GM21381 (cell line): ENCODE data around the gene ZNF821.
"Not testable (repeated sequence)": the region's sequence is repeated elsewhere in the genome, so short reads cannot be mapped to it uniquely, and the experiment has no call there.

Experiments
- ATAC-seq: cut with Tn5 transposase; IDR thresholded peaks from one replicate; pipeline ENCODE4 v1.9.1; 2021; ENCODE audit warnings: mild to moderate bottlenecking, moderate library complexity; ENCODE audit not compliant: unreplicated experiment

Gene ZNF821

GRCh38 chr16:71865173-71865863 is 18.7 kb downstream of the ZNF821 start:
- no peak for ATAC-seq

DNA sequence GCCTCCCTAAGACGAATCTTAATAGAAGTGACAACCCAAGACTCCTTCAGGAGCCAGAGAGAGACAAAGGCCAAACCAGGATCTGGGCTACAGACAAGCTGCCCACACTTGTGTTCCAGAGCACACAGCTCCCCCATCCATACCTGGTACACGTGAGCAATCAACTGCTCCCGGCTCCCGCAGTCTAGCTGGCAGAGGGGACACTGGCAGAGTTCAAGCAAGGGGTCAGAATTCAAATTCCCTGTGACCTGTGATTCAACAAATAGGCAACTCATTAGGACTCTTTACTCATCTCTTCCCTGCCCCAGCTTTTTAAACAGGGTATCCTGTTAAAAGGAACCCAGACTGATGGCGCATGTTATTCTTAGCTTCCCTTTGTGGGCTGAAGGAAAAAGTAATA is 20.0 kb downstream of the ZNF821 start:
- ATAC-seq, result no peak

DNA sequence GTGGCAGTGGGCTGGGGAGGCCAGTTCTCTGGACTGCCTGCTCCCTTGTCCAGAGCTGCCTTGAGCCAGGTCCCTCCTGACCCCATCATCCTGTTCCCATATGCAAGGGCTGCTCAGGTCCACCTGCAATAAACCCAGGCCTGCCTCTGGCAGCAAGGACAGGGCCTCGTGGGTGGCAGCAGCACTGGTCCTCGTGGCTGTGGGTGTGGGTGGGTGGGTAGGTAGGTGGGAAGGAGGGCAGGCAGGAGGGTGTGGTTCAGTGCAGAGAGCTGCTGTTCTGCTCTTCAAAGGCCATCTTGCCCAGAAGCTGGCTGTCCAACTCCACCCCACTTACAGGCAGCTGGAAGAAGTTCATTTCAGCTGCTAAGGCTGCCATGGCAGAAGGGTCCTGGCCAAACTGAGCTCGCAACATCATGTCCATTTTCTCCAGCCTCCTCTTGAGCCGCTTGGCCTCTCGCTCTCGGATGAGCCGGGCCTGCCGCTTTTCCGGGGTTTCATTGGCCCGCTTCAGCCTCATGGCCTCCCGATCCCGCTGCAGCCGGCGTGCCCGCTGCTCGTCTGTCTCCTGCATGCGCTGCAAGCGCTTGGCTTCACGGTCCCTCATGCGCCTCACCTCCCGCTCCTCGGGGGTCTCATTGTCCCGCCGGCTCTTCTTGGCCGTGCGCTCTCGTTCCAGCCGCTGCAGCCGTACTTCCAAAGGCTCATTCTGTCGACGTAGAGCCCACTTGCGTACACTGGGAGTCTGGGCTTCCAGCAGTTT is 24.0 kb downstream of the ZNF821 start:
- ATAC-seq, result no peak

DNA sequence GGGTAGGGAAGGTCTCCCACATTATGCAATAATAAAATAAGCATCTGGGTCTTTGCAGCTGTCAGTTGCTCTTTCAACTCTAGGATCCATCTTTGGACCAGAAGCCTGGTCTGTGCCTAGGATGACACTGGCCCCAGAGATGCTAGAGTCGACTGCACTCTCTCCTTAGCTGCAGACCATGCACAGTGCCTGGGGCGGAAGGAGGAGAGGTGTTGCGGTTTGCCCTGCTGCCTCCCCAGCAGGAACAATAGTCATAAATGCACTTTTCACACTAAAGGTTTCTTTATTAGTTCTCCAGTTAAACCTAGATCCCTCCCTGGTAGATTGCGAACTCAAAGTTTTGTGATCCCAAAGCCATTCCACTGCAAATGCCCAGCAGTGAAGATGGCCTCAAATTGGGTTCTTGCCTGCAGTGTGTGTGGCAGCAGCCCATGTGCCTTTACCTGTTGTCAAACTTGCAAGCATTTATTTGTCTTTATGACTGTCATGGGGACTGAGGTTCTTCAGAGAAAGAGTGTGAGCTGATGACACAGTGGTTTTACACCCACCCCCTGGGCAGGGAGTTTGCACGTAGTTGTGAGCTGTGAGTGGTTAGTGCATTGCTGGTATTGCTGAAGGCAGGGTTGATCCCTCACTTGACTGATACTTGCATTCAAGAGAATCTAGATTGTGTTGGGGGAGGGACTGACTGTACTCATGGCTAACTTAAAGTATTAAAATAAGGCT is 27.9 kb downstream of the ZNF821 start:
- ATAC-seq, result no peak

DNA sequence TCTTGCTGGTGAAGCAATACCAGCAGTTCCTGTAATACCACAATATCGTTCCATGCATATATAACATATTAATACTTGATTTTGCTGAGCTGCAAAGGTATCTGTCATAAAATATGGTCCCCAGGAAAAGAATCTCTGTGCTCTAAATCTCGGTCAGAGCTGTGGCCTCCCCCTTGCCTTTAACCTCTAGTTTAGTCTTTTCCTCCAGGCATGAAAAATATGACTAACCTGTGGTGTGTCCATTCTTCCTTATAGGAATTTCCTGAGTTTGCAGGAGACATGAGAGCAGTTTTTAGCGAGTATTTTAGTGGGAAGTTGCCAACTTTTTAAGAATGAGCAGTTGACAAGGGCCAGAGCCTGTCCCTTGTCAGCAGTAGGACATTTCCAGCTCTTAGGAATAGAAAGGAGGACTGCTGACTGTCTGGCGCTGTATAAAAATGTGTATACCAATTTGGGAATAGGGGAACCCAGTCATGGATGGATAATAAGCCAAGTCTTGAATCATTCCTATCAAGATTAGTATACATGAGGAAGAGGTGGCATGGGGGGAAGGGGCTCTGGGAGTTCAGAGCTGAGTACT is 29.5 kb downstream of the ZNF821 start:
- no peak for ATAC-seq

- ATAC-seq, result peak; percentile 73
Observed at GRCh38 chr16:71853413-71853812, 30.6 kb downstream of the ZNF821 start.

GRCh38 chr16:71852561-71852960 is 31.4 kb downstream of the ZNF821 start:
- ATAC-seq, result no peak

- no peak for ATAC-seq
Observed at GRCh38 chr16:71852158-71852557, 31.8 kb downstream of the ZNF821 start.

DNA sequence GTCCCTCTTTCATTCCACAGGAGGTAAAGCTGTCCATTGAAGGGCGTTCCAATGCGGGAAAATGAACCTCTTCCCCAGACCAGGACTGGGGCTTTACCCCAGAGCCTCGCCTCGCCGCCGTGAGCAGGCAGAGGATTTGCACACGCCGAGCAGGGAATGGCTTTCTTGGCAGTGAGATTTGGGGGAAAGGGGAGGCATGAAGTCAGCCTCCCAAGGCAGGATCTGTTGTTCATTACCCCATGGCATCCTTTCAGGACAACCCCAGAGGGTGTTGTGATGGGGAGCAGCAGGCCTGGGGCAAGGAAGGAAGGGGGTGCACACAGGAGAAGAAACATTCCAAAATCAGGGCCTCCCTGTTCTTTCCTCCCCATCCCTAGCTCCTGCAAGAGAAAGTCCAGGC is 32.2 kb downstream of the ZNF821 start:
- ATAC-seq, result no peak

- ATAC-seq, result no peak
Observed at GRCh38 chr16:71848622-71849021, 35.4 kb downstream of the ZNF821 start.

GRCh38 chr16:71847096-71847495 is 36.9 kb downstream of the ZNF821 start:
- no peak for ATAC-seq

GRCh38 chr16:71846431-71846830 is 37.6 kb downstream of the ZNF821 start:
- ATAC-seq, result no peak

- ATAC-seq, result peak; percentile 58
Observed at GRCh38 chr16:71845639-71846430, 38.1 kb downstream of the ZNF821 start, which contains the start of gene ATXN1L. TSS of gene ATXN1L (plus strand) at chr16:71845976. CDS start at chr16:71849741, 3,765 bp downstream.

- ATAC-seq, result no peak
Observed at GRCh38 chr16:71843572-71843971, 40.4 kb downstream of the ZNF821 start.

- ATAC-seq, result no peak
Observed at GRCh38 chr16:71840052-71840451, 43.9 kb downstream of the ZNF821 start.

GRCh38 chr16:71837150-71837549 is 46.8 kb downstream of the ZNF821 start:
- no peak for ATAC-seq

DNA sequence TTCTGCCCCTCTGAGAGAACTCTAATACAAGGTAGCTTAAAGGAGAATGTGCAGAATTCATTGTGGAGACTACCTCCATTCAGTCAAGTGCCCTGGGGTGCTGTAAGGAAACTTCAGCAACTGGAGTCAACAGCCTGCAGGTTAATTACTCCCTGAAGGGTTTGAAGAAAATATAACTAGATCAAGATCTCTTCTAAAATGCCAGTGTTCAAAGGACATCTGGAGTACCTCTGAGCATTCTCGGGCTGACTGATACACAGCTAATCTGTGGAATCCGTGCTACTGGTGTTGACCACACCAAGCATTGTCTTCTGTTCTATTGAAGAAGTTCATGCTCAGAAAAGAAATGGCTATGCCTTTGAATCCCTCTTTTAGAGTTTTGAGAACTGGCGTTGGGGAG is 49.7 kb downstream of the ZNF821 start:
- no peak for ATAC-seq

- ATAC-seq, result not testable (repeated sequence)
Observed at GRCh38 chr16:71832112-71832511, 51.9 kb downstream of the ZNF821 start.

DNA sequence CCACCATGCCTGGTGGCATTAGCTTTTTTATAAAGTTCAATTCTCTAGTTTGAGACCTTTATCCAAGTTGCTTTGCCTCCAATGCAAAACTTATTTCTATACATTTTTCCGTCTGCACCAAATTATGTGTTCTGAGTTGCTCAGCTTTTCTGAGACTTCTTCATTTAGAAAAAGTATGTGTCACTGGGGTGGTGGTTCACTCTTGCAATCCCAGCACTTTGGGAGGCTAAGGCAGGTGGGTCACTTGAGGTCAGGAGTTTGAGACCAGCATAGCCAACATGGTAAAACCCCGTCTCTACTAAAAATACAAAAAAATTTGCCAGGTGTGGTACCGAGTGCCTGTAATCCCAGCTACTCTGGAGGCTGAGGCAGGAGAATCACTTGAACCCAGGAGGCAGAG is 52.3 kb downstream of the ZNF821 start:
- ATAC-seq, result not testable (repeated sequence)

- ATAC-seq, result no peak
Observed at GRCh38 chr16:71830359-71830758, 53.6 kb downstream of the ZNF821 start.
